H9 (cell line): ENCODE data around the gene CNOT10. TPM values are rescaled to one million over a fixed set of nuclear protein-coding genes. Genes with fewer than 3 reads are reported as not detected.

Experiments used
- DNase-seq: peaks from one replicate; pipeline ENCODE4 v3.0.0-alpha.2; 2017
- H2AFZ ChIP-seq: one replicate; pipeline ENCODE4 v1.6.1; 2013; ENCODE audit warnings: mild to moderate bottlenecking, low read length, control low read depth, moderate library complexity
- H2AK5ac ChIP-seq: 2 replicates; pipeline ENCODE4 v1.6.1; 2013; ENCODE audit warnings: low read length, control low read depth, mixed read lengths; ENCODE audit not compliant: insufficient read length
- H2BK120ac ChIP-seq: one replicate; pipeline ENCODE4 v1.6.1; 2013; ENCODE audit warnings: low read depth, mild to moderate bottlenecking, low read length, control low read depth, inconsistent platforms; ENCODE audit not compliant: poor library complexity, severe bottlenecking
- H2BK12ac ChIP-seq: 2 replicates; pipeline ENCODE4 v1.6.1; 2013; ENCODE audit warnings: low read length, control low read depth, mixed read lengths, low read depth; ENCODE audit not compliant: insufficient read length
- H2BK15ac ChIP-seq: 2 replicates; pipeline ENCODE4 v1.6.1; 2013; ENCODE audit warnings: low read depth, low read length, control low read depth
- H2BK20ac ChIP-seq: one replicate; pipeline ENCODE4 v1.6.1; 2013; ENCODE audit warnings: low read depth, mild to moderate bottlenecking, low read length, control low read depth, inconsistent platforms; ENCODE audit not compliant: poor library complexity, severe bottlenecking
- H2BK5ac ChIP-seq: 2 replicates; pipeline ENCODE4 v1.6.1; 2013; ENCODE audit warnings: low read length, control low read depth, mixed read lengths; ENCODE audit not compliant: insufficient read length
- H3K14ac ChIP-seq: 2 replicates; pipeline ENCODE4 v1.6.1; 2013; ENCODE audit warnings: low read length, control low read depth; ENCODE audit not compliant: insufficient read depth
- H3K18ac ChIP-seq: 2 replicates; pipeline ENCODE4 v1.6.1; 2013; ENCODE audit warnings: low read depth, mild to moderate bottlenecking, mixed read lengths, low read length, control low read depth; ENCODE audit not compliant: insufficient read length
- H3K23ac ChIP-seq: 2 replicates; pipeline ENCODE4 v1.6.1; 2013; ENCODE audit warnings: low read length, control low read depth, mixed read lengths, low read depth; ENCODE audit not compliant: insufficient read length
- H3K23me2 ChIP-seq: 2 replicates; pipeline ENCODE4 v1.6.1; 2013; ENCODE audit warnings: low read depth, mild to moderate bottlenecking, mixed read lengths, low read length, control low read depth; ENCODE audit not compliant: insufficient read length, poor library complexity, severe bottlenecking
- H3K27ac ChIP-seq: 2 replicates; pipeline ENCODE4 v1.5.1; 2013; ENCODE audit warnings: low read length, control low read depth, mixed read lengths, low read depth; ENCODE audit not compliant: insufficient read length
- H3K27me3 ChIP-seq: 2 replicates; pipeline ENCODE4 v1.6.1; 2013; ENCODE audit warnings: low read length, control low read depth, inconsistent platforms; ENCODE audit not compliant: insufficient read depth
- H3K4ac ChIP-seq: 2 replicates; pipeline ENCODE4 v1.6.1; 2013; ENCODE audit warnings: low read depth, mild to moderate bottlenecking, control low read depth, inconsistent platforms, low read length, moderate library complexity
- H3K4me1 ChIP-seq: 2 replicates; pipeline ENCODE4 v1.6.1; 2013; ENCODE audit warnings: low read length, control low read depth, inconsistent platforms; ENCODE audit not compliant: insufficient read depth
- H3K4me2 ChIP-seq: 2 replicates; pipeline ENCODE4 v1.6.1; 2013; ENCODE audit warnings: low read length, control low read depth, mixed read lengths; ENCODE audit not compliant: insufficient read length, insufficient read depth
- H3K56ac ChIP-seq: 2 replicates; pipeline ENCODE4 v1.6.1; 2013; ENCODE audit warnings: low read depth, mild to moderate bottlenecking, mixed read lengths, low read length, control low read depth; ENCODE audit not compliant: insufficient read length
- H3K79me1 ChIP-seq: 2 replicates; pipeline ENCODE4 v1.6.1; 2013; ENCODE audit warnings: low read depth, mild to moderate bottlenecking, moderate library complexity, low read length, control low read depth, inconsistent platforms; ENCODE audit not compliant: insufficient read depth, poor library complexity, severe bottlenecking
- H3K79me2 ChIP-seq: 2 replicates; pipeline ENCODE4 v1.6.1; 2013; ENCODE audit warnings: low read length, control low read depth, inconsistent platforms; ENCODE audit not compliant: insufficient read depth
- H3K9ac ChIP-seq: 2 replicates; pipeline ENCODE4 v1.6.1; 2013; ENCODE audit warnings: low read length, control low read depth, mixed read lengths; ENCODE audit not compliant: insufficient read length; ENCODE audit errors: extremely low read depth
- H3K9me3 ChIP-seq: one replicate; pipeline ENCODE4 v1.6.1; 2013; ENCODE audit warnings: low read depth, low read length, inconsistent platforms; ENCODE audit not compliant: control insufficient read depth
- H3T11ph ChIP-seq: one replicate; pipeline ENCODE4 v1.6.1; 2013; ENCODE audit warnings: mild to moderate bottlenecking, low read length, control low read depth, inconsistent platforms
- H4K20me1 ChIP-seq: one replicate; pipeline ENCODE4 v1.6.1; 2013; ENCODE audit not compliant: control insufficient read depth, insufficient read length, insufficient read depth
- H4K5ac ChIP-seq: 2 replicates; pipeline ENCODE4 v1.6.1; 2013; ENCODE audit warnings: low read depth, mild to moderate bottlenecking, mixed read lengths, low read length, control low read depth; ENCODE audit not compliant: insufficient read length
- H4K8ac ChIP-seq: replicated peaks from 2 replicates; pipeline ENCODE4 v1.6.1; 2013; ENCODE audit warnings: low read length, control low read depth, mixed read lengths, low read depth; ENCODE audit not compliant: insufficient read length
- H4K91ac ChIP-seq: 2 replicates; pipeline ENCODE4 v1.6.1; 2013; ENCODE audit warnings: low read depth, mild to moderate bottlenecking, moderate library complexity, mixed read lengths, low read length, control low read depth; ENCODE audit not compliant: insufficient read length
- H3K27ac Mint-ChIP-seq, 3 experiments: 2 replicates in 2 of 3; 3 replicates in 1 of 3; pipeline ENCODE4 v1.8.0; 2020 to 2021; ENCODE audit warnings: mixed read lengths in 3 of 3, mild to moderate bottlenecking in 1 of 3, moderate library complexity in 1 of 3
- H3K27me3 Mint-ChIP-seq: 2 replicates; pipeline ENCODE4 v1.8.0; 2021; ENCODE audit warnings: low read depth, mild to moderate bottlenecking, moderate library complexity, mixed read lengths
- H3K36me3 Mint-ChIP-seq, 3 experiments: 2 replicates in 2 of 3; 3 replicates in 1 of 3; pipeline ENCODE4 v1.8.0; 2020 to 2021; ENCODE audit warnings: low read depth in 3 of 3, mixed read lengths in 3 of 3; ENCODE audit not compliant: insufficient read depth in 1 of 3
- H3K4me1 Mint-ChIP-seq, 2 experiments: 2 replicates each; pipeline ENCODE4 v1.8.0; 2020; ENCODE audit warnings: mixed read lengths in 2 of 2
- H3K4me3 Mint-ChIP-seq, 2 experiments: 2 replicates in 1 of 2; 3 replicates in 1 of 2; pipeline ENCODE4 v1.8.0; 2020 to 2021; ENCODE audit warnings: mild to moderate bottlenecking in 2 of 2, mixed read lengths in 2 of 2, moderate library complexity in 1 of 2
- H3K9me3 Mint-ChIP-seq, 2 experiments: 2 replicates in 1 of 2; 3 replicates in 1 of 2; pipeline ENCODE4 v1.8.0; 2020; ENCODE audit warnings: mild to moderate bottlenecking in 2 of 2, mixed read lengths in 2 of 2, moderate library complexity in 1 of 2
- WGBS: extraction: QIAGEN DNeasy Blood & Tissue Kit; methylation state at CpG from one replicate; pipeline ENCODE4 v1.1.7; 2013; ENCODE audit warnings: missing lambda C conversion rate, low lambda C conversion rate, mixed read lengths; ENCODE audit not compliant: insufficient read length; ENCODE audit errors: extremely low coverage; 5-methylcytosine and 5-hydroxymethylcytosine counted together
- total RNA-seq: library from RNA; stranded (reverse); gene quantifications from 2 replicates; pipeline ENCODE4 v1.2.1, GENCODE V29; 2021
- TF ChIP-seq, protein P1 (sequence below): fragments of 200-600 bp; sonication (generic); conservative IDR thresholded peaks from 3 replicates; pipeline ENCODE4 v1.8.0; 2021; ENCODE audit warnings: antibody characterized with exemption, mild to moderate bottlenecking

CNOT10 gene
- total RNA-seq, 1 experiment from 2014 or later, result 55.4 TPM

DNA sequence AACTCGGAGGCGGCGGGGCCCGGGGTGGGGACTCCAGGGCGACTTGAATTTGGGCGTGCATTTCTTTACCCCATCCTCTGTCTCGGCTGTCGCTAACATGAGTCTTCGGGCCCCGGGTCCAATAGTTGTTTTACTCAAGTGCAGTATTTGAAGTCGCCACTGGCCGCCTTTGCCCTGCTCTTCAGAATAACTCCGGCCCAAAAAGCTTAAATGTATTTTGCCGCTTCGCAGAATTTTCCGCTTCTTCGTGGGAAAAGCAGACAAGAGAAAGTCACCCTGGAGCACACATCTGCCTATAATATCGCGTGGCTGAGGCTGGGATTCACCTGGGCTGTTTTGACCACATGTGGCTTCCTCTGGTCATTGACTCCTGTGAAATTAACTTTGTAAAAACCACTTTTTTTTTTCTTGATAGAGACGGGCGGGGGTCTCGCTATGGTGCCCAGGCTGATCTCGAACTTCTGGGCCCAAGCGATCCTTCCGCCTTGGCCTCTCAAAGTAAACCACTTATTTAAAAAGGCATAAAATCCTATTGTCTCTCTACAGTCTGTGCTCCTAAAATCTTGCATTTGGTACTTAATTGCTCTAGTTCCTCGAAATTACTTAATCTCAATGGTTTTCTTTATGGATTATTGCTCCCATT is 676 bp downstream of the CNOT10 start:
- Histone ChIP-seq H2BK15ac (no peak overlapping the region), H4K20me1 (no peaks in the 10 kb centered on the region), H2AFZ (no peak overlapping the region), H3K4me2 (peak overlapping the region; percentile 88), H2AK5ac (no peak overlapping the region), H3K79me1 (no peaks in the 10 kb centered on the region), H3K27ac (peak overlapping the region; percentile 14), H3K4ac (no peak overlapping the region), H4K91ac (no peak overlapping the region), H2BK20ac (no peak overlapping the region), H3K9me3 (no peaks in the 10 kb centered on the region), H4K5ac (no peak overlapping the region), H2BK5ac (no peak overlapping the region), H4K8ac (no peak overlapping the region), H3K79me2 (peaks cover 12% of the 10 kb centered on the region), H3K9ac (peak overlapping the region; percentile 83), H3K56ac (no peak overlapping the region), H2BK120ac (no peak overlapping the region), H3K14ac (peak overlapping the region; percentile 49), H3T11ph (no peak overlapping the region), H3K23ac (no peak overlapping the region), H3K23me2 (peaks cover 4% of the 10 kb centered on the region), H2BK12ac (no peak overlapping the region), H3K27me3 (no peaks in the 10 kb centered on the region), H3K18ac (peak overlapping the region; percentile 39), H3K4me1 (peaks cover 4% of the 10 kb centered on the region; the same call in 1 of the 2 replicates)
- H3K27ac Mint-ChIP-seq, result peak overlapping the region; percentile 86 to 96 (median 94); a peak in 6 of 7 replicates
- H3K36me3 Mint-ChIP-seq, result peaks cover 11 to 16% (median 13%) of the 10 kb centered on the region in 3 experiments; a peak in 6 of 7 replicates
- H3K9me3 Mint-ChIP-seq, result no peaks in the 10 kb centered on the region
- TF ChIP-seq, protein P1, sequence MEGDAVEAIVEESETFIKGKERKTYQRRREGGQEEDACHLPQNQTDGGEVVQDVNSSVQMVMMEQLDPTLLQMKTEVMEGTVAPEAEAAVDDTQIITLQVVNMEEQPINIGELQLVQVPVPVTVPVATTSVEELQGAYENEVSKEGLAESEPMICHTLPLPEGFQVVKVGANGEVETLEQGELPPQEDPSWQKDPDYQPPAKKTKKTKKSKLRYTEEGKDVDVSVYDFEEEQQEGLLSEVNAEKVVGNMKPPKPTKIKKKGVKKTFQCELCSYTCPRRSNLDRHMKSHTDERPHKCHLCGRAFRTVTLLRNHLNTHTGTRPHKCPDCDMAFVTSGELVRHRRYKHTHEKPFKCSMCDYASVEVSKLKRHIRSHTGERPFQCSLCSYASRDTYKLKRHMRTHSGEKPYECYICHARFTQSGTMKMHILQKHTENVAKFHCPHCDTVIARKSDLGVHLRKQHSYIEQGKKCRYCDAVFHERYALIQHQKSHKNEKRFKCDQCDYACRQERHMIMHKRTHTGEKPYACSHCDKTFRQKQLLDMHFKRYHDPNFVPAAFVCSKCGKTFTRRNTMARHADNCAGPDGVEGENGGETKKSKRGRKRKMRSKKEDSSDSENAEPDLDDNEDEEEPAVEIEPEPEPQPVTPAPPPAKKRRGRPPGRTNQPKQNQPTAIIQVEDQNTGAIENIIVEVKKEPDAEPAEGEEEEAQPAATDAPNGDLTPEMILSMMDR, result no peak
- no CpG with 5 or more reads among the region's 26 CpGs for WGBS
- H3K4me3 Mint-ChIP-seq, result peak overlapping the region; percentile 87 to 96
- H3K4me1 Mint-ChIP-seq, result peaks cover 20 to 24% of the 10 kb centered on the region in 2 experiments
- DNase-seq, result no peak
- no peaks in the 10 kb centered on the region for H3K27me3 Mint-ChIP-seq
